IPS-15b (cell line): ENCODE data around the gene ARFGAP1.

Source experiments
- H3K27me3 ChIP-seq: one replicate; pipeline ENCODE4 v1.6.1; 2013; ENCODE audit warnings: low read length; ENCODE audit not compliant: control insufficient read depth, insufficient read depth
- H3K36me3 ChIP-seq: one replicate; pipeline ENCODE4 v1.6.1; 2013; ENCODE audit warnings: low read length; ENCODE audit not compliant: control insufficient read depth, insufficient read depth
- H3K4me1 ChIP-seq: one replicate; pipeline ENCODE4 v1.6.1; 2013; ENCODE audit warnings: mild to moderate bottlenecking, low read length; ENCODE audit not compliant: control insufficient read depth, insufficient read depth
- H3K4me3 ChIP-seq: one replicate; pipeline ENCODE4 v1.5.1; 2013; ENCODE audit warnings: low read depth, low read length
- H3K9ac ChIP-seq: one replicate; pipeline ENCODE4 v1.6.1; 2013; ENCODE audit warnings: low read depth, mild to moderate bottlenecking, low read length
- H3K9me3 ChIP-seq: one replicate; pipeline ENCODE4 v1.6.1; 2013; ENCODE audit warnings: mild to moderate bottlenecking, low read length; ENCODE audit not compliant: control insufficient read depth, insufficient read depth

Gene ARFGAP1

DNA sequence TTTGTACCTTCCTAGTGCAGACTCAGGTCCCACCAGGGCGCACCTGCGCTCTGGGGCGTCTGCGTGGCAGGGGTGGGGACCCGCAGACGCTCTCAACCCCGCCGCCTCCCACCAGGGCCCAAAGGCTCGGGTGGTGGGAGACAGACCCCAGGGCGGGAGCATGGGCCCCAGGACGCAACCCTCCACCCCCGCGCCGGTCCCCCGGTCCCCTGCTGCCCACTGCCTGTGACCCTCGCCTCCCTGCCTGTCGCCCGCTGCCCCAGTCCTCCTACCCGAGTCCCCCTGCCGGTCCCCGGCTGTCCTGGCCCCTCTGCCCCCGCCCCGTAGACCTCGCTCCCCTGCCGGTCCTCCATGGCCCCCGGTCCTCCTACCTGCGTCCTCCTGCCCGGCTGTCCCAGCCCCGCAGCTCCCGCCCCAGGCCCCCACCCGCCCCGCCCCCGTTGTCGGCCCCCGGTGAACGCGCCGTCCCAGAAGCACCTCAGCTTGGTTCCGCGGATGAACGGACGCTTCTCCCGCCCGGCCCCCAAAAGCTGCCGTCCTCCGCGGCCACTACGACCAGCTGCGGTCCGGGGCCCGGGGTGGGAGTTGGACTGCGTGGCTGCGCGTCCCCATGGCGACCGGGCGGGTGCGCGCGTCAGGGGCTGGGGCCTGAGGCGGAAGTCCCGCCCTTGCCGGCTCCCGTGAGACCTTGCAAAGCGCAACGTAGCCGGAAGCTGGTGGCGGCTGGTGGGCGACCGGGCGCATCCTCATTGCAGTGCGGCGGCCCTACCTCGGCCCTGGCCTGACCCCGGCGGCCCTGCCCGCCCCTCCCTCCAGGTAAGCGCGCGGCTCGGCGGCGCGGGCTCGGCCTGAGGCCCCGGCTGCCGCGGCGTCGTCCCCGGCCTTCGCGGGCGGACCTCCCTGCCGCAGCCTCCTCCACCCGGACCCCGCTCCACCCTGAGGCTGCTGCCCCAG, at the start of gene ARFGAP1:
TSS of gene ARFGAP1 (plus strand) at position 709 of the 954 bp plus-strand sequence. CDS start 2,768 bp downstream, outside the sequence.
- no peaks in the 10 kb centered on the region for H3K9me3 ChIP-seq
- no peaks in the 10 kb centered on the region for H3K4me1 ChIP-seq
- no peaks in the 10 kb centered on the region for H3K27me3 ChIP-seq
- peak within 1 kb of the TSS; percentile 79 for H3K4me3 ChIP-seq
- peaks cover 16% of the 10 kb centered on the region for H3K36me3 ChIP-seq
- peak within 1 kb of the TSS; percentile 85 for H3K9ac ChIP-seq

GRCh38 chr20:63223121-63223825, 49.3 kb upstream of the ARFGAP1 start:
- H3K9me3 ChIP-seq = no peaks in the 10 kb centered on the region
- H3K27me3 ChIP-seq = no peaks in the 10 kb centered on the region
- H3K4me1 ChIP-seq = no peaks in the 10 kb centered on the region
- H3K36me3 ChIP-seq = no peaks in the 10 kb centered on the region
- H3K9ac ChIP-seq = no peak overlapping the region
- H3K4me3 ChIP-seq = no peak overlapping the region

DNA sequence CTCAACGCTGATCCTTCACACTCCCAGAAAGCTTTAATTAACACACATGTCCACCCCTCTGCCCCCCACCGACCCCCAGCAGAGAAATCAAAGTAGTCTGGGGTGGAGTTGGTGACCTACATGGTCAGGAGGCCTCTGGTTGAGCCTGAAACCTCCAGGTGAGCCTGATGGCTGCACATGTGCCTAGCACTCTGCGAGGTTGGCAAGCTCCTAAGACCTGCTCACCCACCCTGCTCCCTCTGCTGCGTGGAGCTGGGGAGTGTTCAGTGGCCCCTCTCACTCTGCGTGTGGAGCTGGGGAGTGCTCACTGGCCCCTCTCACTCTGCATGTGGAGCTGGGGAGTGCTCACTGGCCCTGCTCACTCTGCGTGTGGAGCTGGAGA, 48.8 kb upstream of the ARFGAP1 start:
- H3K9ac ChIP-seq = no peak overlapping the region
- no peaks in the 10 kb centered on the region for H3K4me1 ChIP-seq
- no peaks in the 10 kb centered on the region for H3K36me3 ChIP-seq
- H3K9me3 ChIP-seq = no peaks in the 10 kb centered on the region
- H3K27me3 ChIP-seq = no peaks in the 10 kb centered on the region
- H3K4me3 ChIP-seq = no peak overlapping the region

DNA sequence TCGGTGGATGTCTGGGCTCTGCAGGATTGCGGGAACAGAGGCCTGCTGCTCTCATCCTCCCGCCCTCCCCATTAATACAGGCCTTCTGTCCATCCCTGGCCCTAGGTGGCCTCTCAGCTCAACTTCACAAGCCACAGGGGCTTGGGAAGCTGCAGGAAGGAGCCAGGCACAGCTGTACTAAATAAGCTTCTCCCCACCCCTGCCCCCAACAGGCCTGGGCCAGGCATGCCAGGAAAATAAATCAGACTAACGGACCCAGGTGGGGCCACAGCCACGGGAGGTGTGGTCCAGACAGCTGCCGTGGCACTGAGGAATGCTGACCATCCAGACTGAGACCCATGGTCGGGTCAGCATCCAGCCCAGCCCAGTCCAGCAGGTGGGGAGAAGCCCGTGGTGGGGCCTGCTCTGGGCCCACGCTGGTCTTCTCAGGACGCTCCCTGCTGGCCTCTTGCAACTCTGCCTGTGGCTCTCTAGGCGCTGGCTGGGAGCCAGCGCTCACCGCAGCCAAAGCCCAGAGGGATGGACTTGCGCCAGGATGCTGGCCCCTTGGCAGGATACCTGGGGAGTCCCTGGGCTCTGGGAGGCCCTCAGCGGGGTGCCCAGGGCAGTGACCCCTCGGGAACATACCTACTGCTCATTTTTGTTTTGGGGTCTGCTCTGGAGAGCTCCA, 48.1 kb upstream of the ARFGAP1 start:
- Histone ChIP-seq H3K9me3 (no peaks in the 10 kb centered on the region), H3K4me1 (peaks cover under 1% of the 10 kb centered on the region), H3K27me3 (no peaks in the 10 kb centered on the region), H3K36me3 (no peaks in the 10 kb centered on the region), H3K4me3 (no peak overlapping the region), H3K9ac (no peak overlapping the region)

GRCh38 chr20:63225082-63225454, 47.5 kb upstream of the ARFGAP1 start:
- H3K4me3 ChIP-seq = no peak overlapping the region
- no peak overlapping the region for H3K9ac ChIP-seq
- no peaks in the 10 kb centered on the region for H3K27me3 ChIP-seq
- peaks cover 3% of the 10 kb centered on the region for H3K4me1 ChIP-seq
- H3K9me3 ChIP-seq = no peaks in the 10 kb centered on the region
- no peaks in the 10 kb centered on the region for H3K36me3 ChIP-seq

GRCh38 chr20:63226042-63226943, 46.3 kb upstream of the ARFGAP1 start:
- Histone ChIP-seq H3K4me3 (no peak overlapping the region), H3K9ac (no peak overlapping the region), H3K9me3 (no peaks in the 10 kb centered on the region), H3K36me3 (no peaks in the 10 kb centered on the region), H3K27me3 (no peaks in the 10 kb centered on the region), H3K4me1 (peaks cover 14% of the 10 kb centered on the region)

- Histone ChIP-seq H3K9me3 (no peaks in the 10 kb centered on the region), H3K27me3 (no peaks in the 10 kb centered on the region), H3K36me3 (no peaks in the 10 kb centered on the region), H3K9ac (no peak overlapping the region), H3K4me1 (peaks cover 15% of the 10 kb centered on the region), H3K4me3 (no peak overlapping the region)
Observed at GRCh38 chr20:63227260-63227659, 45.4 kb upstream of the ARFGAP1 start.

DNA sequence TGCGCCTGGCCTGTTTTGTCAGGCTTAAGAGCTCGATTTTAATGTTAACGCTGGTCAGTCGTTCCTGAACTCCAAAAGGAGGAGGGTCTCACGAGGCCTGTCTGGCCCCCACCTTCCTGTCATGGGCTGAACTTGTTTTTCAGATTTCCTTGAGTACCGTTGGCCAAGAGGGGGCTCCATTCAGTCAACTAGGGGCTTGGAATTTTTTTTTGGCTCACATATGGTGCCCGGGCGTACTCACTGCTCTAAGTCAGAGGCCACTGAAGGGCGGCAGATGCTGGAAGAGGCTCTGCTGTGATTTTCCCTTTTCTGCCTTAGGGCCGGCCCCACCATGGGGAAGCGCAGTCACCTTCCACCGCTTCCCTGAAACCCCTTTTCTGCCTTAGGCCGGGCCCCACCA, 43.8 kb upstream of the ARFGAP1 start:
- no peak overlapping the region for H3K9ac ChIP-seq
- no peaks in the 10 kb centered on the region for H3K27me3 ChIP-seq
- H3K9me3 ChIP-seq = no peaks in the 10 kb centered on the region
- no peaks in the 10 kb centered on the region for H3K36me3 ChIP-seq
- peaks cover 19% of the 10 kb centered on the region for H3K4me1 ChIP-seq
- no peak overlapping the region for H3K4me3 ChIP-seq

GRCh38 chr20:63230800-63231268, 41.8 kb upstream of the ARFGAP1 start:
- no peaks in the 10 kb centered on the region for H3K27me3 ChIP-seq

DNA sequence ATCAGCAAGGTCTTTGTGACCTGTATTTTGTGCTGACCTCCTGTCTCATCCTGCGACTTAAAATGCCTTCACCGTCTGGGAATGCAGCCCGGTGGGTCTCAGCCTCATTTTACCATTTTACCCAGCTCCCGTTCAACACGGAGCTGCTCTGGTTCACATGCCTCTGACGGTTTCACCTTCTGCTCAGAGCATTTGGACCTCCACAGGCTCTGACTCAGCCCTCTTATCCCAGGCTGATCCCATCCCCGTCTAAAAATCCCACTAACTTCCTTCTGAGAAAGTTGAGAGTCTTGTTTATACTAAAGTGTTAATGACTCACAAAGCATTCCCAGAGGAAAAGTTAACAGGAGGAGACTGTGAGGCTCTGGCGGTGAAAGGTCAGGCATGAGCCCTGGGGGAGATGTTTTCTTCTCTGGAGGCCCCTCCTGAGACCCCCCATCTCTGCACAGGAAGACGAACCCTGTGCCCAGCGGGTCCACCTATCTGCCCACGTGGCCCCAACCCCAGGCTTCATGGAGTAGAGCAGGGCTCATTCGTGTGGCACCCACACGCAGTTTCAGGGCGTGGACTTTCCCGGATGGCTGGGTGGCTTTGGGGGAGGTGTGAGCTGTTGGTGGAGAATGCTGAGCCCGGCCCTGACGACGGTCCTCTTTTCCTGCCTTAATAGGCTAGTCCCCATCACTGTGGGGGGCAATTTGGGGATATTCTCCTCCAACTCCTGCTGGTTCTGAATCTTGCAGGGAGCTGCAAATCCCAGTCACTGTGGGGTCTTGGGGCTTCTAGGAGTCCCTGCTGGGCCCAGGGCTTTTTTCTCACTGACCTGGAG, 40.2 kb upstream of the ARFGAP1 start:
- H3K36me3 ChIP-seq = no peaks in the 10 kb centered on the region
- no peaks in the 10 kb centered on the region for H3K27me3 ChIP-seq
- peaks cover 19% of the 10 kb centered on the region for H3K4me1 ChIP-seq
- no peak overlapping the region for H3K4me3 ChIP-seq
- H3K9ac ChIP-seq = no peak overlapping the region
- H3K9me3 ChIP-seq = no peaks in the 10 kb centered on the region

More at GRCh38 chr20:63230800-63231268, 41.8 kb upstream of the ARFGAP1 start:
- H3K9me3 ChIP-seq = no peaks in the 10 kb centered on the region
- no peaks in the 10 kb centered on the region for H3K36me3 ChIP-seq
- H3K9ac ChIP-seq = no peak overlapping the region
- peaks cover 19% of the 10 kb centered on the region for H3K4me1 ChIP-seq
- no peak overlapping the region for H3K4me3 ChIP-seq
